HG02943 (cell line): ENCODE results near the gene PAM.
A peak's percentile ranks its signal among the peaks of the same experiment; 100 is the strongest.
"Not testable (repeated sequence)": the region's sequence is repeated elsewhere in the genome, so short reads cannot be mapped to it uniquely, and the experiment has no call there.

Experiments
- ATAC-seq: cut with Tn5 transposase; IDR thresholded peaks from one replicate; pipeline ENCODE4 v1.9.1; 2021; ENCODE audit warnings: mild to moderate bottlenecking, low read depth, moderate library complexity; ENCODE audit not compliant: unreplicated experiment

PAM gene

GRCh38 chr5:102974177-102974576 is 219.1 kb downstream of the PAM start:
- ATAC-seq = no peak

- ATAC-seq = no peak
Measured at GRCh38 chr5:102975045-102975444, 219.9 kb downstream of the PAM start.

DNA sequence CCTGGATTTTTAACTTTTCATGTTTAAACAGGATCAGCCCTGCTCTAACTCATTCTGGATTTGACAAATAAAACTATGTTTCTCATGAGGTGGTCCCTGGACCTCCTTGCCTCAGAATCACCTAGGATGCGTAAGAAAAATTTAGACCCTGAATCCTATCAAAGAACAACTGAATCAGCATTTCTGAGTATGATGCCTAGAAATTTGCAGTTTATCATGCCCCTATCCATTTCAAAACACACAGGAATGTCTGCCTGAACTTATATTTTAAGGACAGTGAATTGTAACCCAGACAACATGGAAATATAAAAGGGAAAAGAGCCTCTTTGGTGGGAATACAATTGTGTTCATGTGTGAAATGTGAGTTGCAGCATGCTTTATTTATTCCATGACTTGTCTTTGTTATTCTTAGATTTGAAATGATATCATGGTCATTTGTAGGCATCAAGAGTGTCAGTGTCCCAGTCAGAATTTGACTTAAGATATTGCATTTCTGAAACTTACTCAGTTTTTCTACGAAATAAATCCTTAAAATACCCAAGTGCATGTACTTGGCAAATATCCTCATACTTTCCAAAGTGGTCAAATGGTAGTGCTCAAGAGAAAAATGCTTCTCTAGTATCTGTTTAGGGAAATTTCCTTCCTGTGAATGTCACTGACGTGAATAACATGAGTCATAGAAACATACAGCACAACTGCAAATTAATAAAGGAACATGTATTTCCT is 220.5 kb downstream of the PAM start:
- no peak for ATAC-seq

DNA sequence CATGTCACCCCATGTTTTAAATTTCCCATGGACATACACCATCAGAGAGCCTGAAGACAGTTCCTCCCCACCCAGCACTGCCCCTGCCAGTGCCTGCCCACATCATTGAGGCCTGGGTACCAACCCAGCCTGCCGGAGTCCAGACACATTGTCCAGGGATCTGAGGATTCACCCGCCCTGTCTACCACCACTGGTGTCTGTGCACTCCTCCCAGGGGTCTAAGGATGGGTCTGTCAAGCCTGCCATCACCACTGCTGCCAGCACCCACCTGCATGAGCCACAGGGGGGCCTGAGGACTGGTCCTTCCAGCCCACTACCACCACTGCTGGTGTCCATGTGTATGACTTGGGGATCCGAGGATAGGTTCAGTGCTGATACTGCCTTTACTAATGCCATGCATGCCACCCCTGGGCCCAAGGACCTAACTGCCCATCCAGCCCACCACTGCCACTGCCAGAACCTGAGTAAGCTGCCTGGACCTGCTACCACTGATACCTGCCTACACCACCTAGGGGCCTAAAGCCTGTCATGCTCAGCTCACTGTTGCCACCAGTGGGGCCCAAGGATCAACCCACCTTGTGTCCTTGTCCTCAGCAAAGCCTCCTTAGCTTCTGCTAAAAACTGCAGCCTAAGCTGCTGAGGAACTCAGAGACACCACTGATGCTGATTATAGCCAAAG is 227.0 kb downstream of the PAM start:
- ATAC-seq = no peak

- no peak for ATAC-seq
Measured at GRCh38 chr5:102986074-102986473, 231.0 kb downstream of the PAM start.

DNA sequence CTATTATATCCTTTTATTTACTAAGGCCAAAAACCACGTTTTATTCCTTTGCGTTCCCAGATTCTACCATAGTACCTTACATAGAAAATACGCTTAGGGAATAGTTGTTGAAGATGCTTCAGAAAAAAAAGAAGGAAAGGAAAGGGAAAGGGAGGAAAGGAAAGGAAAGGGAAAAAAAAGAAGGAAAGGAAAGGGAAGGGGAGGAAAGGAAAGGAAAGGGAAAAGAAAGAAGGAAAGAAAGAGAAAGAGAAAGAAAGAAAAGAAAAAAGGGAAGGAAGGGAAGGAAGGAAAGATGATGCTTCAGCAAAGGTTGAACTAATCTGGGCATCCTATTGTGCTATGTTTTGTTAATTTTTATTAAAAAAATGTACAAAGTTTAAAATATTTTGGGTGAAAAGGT is 233.4 kb downstream of the PAM start:
- no peak for ATAC-seq

DNA sequence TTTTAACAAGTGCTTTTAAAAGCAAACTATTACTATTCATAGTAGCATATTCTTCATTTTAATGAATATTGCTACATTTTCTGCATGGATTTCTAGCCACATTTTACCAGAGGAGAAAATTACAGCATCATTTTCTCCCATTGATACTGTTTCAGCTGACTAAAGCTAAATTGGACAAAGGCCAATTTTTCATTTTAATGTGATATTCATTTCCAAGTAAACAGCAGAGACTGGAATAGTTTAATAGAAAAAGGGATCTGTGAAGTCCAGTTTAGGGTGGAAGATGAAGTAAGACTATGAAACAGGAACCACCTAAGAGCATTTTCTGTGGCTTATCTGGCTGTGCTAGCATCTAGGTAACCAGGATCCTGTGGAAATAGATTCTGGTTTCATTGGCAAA is 236.7 kb downstream of the PAM start:
- no peak for ATAC-seq

DNA sequence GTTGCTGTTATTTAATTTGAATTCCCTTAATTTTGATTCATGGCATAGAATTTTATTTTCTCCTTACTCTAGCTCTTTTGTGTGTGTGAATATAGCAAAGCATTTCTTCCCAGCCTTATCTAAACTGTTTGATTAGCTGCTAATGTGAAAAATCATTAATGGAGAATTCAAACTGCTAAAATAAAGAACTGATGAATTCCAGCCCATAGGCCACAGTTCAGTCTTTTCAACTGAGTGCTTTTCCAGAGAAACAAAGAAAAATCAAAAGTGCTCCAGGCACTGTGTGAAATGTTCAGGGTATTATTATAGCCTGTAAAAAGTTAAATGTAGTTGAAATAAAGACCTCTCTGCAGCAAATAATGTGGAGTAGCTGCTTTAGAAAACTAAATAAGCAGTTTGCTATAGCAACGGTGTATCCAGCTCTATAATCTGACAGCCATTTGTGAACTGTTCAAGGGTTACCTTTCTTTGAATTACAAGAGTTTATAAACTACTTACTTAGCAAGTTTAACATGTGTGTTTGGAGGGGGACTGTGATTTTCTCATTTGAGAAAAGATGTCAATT is 241.0 kb downstream of the PAM start:
- no peak for ATAC-seq

DNA sequence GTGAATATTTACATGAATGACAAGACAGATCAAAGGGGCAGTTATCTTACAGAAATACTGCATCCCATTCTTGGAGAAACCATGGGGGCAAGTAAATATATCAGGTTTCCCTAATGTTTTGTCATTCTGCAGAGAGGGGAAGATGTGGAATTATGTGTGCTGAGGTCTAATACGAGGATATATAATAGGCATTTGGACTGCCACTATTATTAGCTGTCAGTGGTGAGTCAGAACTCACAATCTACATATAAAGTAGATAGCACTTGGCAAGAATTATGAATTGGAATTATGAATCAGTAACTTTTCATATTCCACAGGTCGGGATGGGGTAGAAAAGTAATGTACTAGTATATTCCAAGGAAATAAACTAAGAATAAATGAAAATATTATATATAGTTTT is 243.1 kb downstream of the PAM start:
- ATAC-seq = no peak

DNA sequence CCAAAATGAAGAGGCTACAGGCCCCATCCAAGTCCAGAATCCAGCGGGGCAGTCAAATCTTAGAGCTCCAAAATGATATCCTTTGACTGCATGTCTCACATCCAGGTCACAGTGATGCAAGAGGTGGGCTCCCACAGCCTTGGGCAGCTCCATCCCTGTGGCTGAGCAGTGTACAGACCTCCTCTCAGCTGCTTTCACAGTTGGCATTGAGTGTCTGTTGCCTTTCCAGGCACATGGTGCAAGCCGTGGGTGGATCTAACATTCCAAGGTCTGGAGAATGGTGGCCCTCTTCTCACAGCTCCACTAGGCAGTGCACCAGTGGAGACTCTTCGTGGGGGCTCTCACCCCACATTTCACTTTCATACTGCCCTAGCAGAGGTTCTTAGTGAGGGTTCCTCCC is 244.1 kb downstream of the PAM start:
- ATAC-seq = no peak

DNA sequence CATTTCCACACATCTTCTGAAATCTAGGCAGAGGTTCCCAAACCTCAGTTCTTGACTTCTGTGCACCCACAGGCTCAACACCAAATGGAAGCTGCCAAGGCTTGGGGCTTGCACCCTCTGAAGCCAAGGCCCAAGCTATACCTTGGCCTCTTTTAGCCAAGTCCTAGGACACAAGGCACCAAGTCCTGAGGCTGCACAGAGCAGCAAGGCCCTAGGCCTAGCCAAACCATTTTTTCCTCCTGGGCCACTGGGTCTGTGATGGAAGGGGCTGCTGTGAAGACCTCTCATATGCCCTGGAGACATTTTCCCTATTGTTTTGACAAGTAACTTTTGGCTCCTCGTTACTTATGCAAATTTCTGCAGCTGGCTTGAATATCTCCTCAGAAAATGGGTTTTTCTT is 244.5 kb downstream of the PAM start:
- ATAC-seq = not testable (repeated sequence)

DNA sequence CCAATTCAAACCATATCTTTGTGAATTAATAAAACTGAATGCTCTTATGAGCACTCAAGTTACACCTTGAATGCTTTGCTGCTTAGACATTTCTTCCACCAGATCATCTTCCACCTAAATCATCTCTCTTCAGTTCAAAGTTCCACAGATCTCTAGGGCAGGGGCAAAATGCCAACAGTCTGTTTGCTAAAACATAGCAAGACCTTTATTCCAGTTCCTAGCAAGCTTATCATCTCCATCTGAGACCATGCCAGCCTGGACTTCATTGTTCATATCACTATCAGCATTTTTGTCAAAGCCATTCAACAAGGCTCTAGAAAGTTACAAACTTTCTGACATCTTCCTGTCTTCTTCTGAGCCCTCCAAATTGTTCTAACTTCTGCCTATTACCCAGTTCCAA is 245.0 kb downstream of the PAM start:
- ATAC-seq = no peak

DNA sequence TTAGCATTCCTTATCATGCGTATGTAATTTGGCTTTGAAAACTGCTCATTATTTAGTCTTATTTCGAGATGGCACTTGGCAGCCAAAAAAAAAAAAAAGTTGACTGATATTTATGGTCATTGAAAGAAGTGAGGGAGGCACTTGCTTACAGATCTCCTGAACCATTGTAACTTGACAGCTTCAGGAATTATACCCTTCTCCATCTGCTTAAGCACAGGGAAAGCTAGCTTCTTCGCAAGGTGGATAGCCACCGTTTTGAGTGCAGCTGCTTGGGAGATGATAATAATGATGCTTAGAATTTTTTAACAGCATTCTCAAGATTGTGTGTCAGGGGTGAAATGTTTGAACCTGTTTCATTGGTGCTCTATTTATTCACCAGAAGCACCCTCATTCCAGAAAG is 248.8 kb downstream of the PAM start:
- ATAC-seq = no peak

DNA sequence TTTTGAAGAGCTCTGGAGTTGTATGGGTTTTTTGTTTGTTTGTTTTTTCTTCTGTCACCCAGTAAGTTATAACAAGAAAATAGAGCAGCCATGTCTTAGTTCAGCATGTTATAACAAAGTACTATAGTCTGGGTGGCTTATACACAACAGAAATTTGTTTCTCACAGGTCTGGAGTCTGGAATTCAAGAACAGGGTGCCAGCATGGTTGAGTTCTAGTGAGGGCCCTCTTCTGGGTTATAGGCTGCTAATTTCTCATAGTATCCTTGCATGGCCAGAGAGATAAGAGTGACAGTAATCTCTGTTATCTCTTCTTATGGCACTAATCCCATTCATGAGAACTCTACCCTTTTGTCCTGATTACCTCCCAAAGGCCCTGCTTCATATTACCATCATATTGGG is 250.2 kb downstream of the PAM start:
- no peak for ATAC-seq

- ATAC-seq = no peak
Measured at GRCh38 chr5:103006921-103007320, 251.8 kb downstream of the PAM start.

GRCh38 chr5:103010168-103010567 is 255.1 kb downstream of the PAM start:
- no peak for ATAC-seq

DNA sequence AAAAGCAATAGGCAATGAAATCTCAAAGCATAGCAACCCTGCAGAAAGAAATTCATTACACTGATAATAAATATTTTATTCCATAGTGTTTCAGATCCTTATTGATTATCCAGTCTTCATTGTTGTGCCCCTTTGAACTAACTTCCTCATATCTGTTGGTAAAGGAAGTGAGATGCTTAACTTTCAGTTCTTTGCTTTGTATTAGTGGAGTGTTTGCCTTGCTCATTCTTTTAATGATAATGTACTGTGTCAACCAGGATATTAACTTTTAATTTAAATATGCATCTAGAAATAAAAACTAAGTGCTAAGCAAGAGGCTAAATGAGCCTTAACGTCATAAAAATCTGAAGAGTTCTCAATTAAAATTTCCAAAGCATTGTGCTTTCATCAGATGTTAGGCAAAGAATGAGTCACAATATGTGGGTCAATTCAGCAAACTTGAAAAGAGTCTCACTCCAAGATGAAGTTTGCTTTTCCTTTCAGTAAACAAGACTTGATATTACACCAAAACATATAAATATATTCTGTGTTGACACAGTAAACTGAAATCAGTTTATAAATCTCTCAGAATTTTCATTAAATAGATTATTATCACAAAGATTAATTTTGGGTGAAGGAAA is 258.9 kb downstream of the PAM start:
- ATAC-seq = no peak

DNA sequence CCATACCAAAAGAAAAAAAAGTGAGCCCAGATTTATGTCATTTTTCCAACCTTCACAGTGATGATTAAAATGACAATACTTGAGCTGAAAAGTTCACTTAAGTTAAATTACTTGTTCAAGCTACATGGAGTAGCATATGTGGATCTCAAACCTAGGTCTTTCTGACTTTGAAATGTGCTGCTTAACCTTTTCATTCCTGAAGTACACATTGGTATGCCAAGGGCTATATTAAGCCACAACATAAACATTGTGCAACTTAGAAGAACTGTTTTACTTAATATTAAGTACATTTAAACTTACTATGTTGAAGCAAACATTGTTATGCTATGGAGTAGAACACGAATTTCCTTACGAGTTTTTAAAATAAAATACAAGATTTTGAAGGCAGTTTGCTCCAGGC is 259.9 kb downstream of the PAM start:
- ATAC-seq = no peak

GRCh38 chr5:103016167-103016566 is 261.1 kb downstream of the PAM start:
- no peak for ATAC-seq

- ATAC-seq = no peak
Measured at GRCh38 chr5:103019804-103020203, 264.7 kb downstream of the PAM start.

GRCh38 chr5:103021314-103021713 is 266.2 kb downstream of the PAM start:
- peak; percentile 97 for ATAC-seq

- ATAC-seq = no peak
Measured at GRCh38 chr5:103027267-103027666, 272.2 kb downstream of the PAM start.
